HEK293 (cell line): ENCODE data around the gene KCNB1.

Source experiments
- CTCF ChIA-PET: fragments of 350-600 bp; formaldehyde crosslinking; extraction: SDS; loops from one replicate; lab custom pipeline; 2021; ENCODE audit warnings: antibody characterized with exemption; lab: Yijun Ruan, JAX
- POLR2A ChIA-PET: fragments of 300-600 bp; formaldehyde crosslinking; extraction: SDS; loops from one replicate; lab custom pipeline; 2020; ENCODE audit warnings: antibody characterized with exemption, inconsistent platforms; lab: Yijun Ruan, JAX
- H3K27ac ChIP-seq: fragments of 200-500 bp; sonication (Bioruptor generic); 2 replicates; pipeline ENCODE4 v1.5.1; 2014; ENCODE audit warnings: low read depth, low read length, control low read depth, inconsistent platforms; ENCODE audit errors: extremely low read depth
- H3K36me3 ChIP-seq, 2 experiments: fragments of 200-500 bp in 1 of 2; sonication (Bioruptor generic) in 1 of 2; 1 replicate in 1 of 2; 2 replicates in 1 of 2; pipeline ENCODE4 v1.5.1; 2014 to 2017; ENCODE audit warnings: inconsistent platforms in 2 of 2, low read length in 2 of 2; ENCODE audit not compliant: control insufficient read depth in 2 of 2, insufficient read depth in 1 of 2
- H3K4me1 ChIP-seq: fragments of 200-500 bp; sonication (Bioruptor generic); 2 replicates; pipeline ENCODE4 v1.5.1; 2014; ENCODE audit warnings: mild to moderate bottlenecking, low read length, inconsistent platforms; ENCODE audit not compliant: control insufficient read depth, insufficient read depth
- H3K4me3 ChIP-seq: 2 replicates; pipeline ENCODE4 v1.5.1; 2011; ENCODE audit warnings: low read depth, mild to moderate bottlenecking, control low read depth, low read length, moderate library complexity
- H3K9me3 ChIP-seq: fragments of 200-500 bp; sonication (Bioruptor generic); 2 replicates; pipeline ENCODE4 v1.5.1; 2014; ENCODE audit warnings: low read depth, low read length, inconsistent platforms; ENCODE audit not compliant: control insufficient read depth, insufficient read depth
- EGR2 ChIP-seq: fragments of 450-650 bp; formaldehyde crosslinking; IDR thresholded peaks from 2 replicates; pipeline ENCODE4 v1.5.1; 2016; ENCODE audit warnings: low read depth, missing biosample characterization, missing genetic modification characterization
- GFI1B ChIP-seq: fragments of 450-650 bp; formaldehyde crosslinking; IDR thresholded peaks from 2 replicates; pipeline ENCODE4 v1.5.1; 2016; ENCODE audit warnings: missing biosample characterization, missing genetic modification characterization
- GLIS1 ChIP-seq: fragments of 450-650 bp; formaldehyde crosslinking; IDR thresholded peaks from 2 replicates; pipeline ENCODE4 v1.5.1; 2016; ENCODE audit warnings: missing biosample characterization, missing genetic modification characterization
- HOXD13 ChIP-seq: sonication (generic); formaldehyde crosslinking; IDR thresholded peaks from 2 replicates; pipeline ENCODE4 v1.8.0; 2022; ENCODE audit warnings: missing genetic modification reagents, borderline replicate concordance
- SALL2 ChIP-seq: fragments of 450-650 bp; formaldehyde crosslinking; IDR thresholded peaks from 2 replicates; pipeline ENCODE4 v1.5.0; 2017; ENCODE audit warnings: missing biosample characterization, mild to moderate bottlenecking, missing genetic modification characterization, borderline replicate concordance
- SP2 ChIP-seq: fragments of 450-650 bp; formaldehyde crosslinking; IDR thresholded peaks from 2 replicates; pipeline ENCODE4 v1.5.1; 2016; ENCODE audit warnings: missing biosample characterization, missing genetic modification characterization
- SP7 ChIP-seq: fragments of 450-650 bp; formaldehyde crosslinking; IDR thresholded peaks from 2 replicates; pipeline ENCODE4 v1.5.1; 2016; ENCODE audit warnings: missing biosample characterization, missing genetic modification characterization
- TCF7L2 ChIP-seq: IDR thresholded peaks from 2 replicates; pipeline ENCODE4 v1.6.1; 2011; ENCODE audit warnings: low read depth, mild to moderate bottlenecking, inconsistent platforms, low read length, moderate library complexity, borderline replicate concordance
- YY1 ChIP-seq: fragments of 450-650 bp; formaldehyde crosslinking; IDR thresholded peaks from 2 replicates; pipeline ENCODE4 v1.5.1; 2018; ENCODE audit warnings: missing biosample characterization, missing genetic modification characterization
- ZBTB1 ChIP-seq: fragments of 450-650 bp; formaldehyde crosslinking; IDR thresholded peaks from 2 replicates; pipeline ENCODE4 v1.5.1; 2016; ENCODE audit warnings: missing biosample characterization, missing genetic modification characterization
- ZEB2 ChIP-seq: fragments of 450-650 bp; formaldehyde crosslinking; IDR thresholded peaks from 2 replicates; pipeline ENCODE4 v1.5.1; 2016; ENCODE audit warnings: missing biosample characterization, missing genetic modification characterization
- ZFHX2 ChIP-seq: fragments of 450-650 bp; formaldehyde crosslinking; conservative IDR thresholded peaks from 2 replicates; pipeline ENCODE4 v1.5.1; 2016; ENCODE audit warnings: missing biosample characterization, missing genetic modification characterization
- ZNF16 ChIP-seq: fragments of 450-650 bp; formaldehyde crosslinking; IDR thresholded peaks from 2 replicates; pipeline ENCODE4 v1.5.1; 2016; ENCODE audit warnings: low read depth, missing biosample characterization, missing genetic modification characterization
- ZNF274 ChIP-seq, 2 experiments: fragments of 200-500 bp in 1 of 2; fragments of 450-650 bp in 1 of 2; sonication (Bioruptor generic) in 1 of 2; formaldehyde crosslinking in 1 of 2; IDR thresholded peaks; 2 replicates each; pipeline versions ENCODE4 v1.5.1 to v1.6.1; 2014 to 2016; ENCODE audit warnings: borderline replicate concordance in 1 of 2, inconsistent platforms in 1 of 2, low read length in 1 of 2, missing biosample characterization in 1 of 2, missing genetic modification characterization in 1 of 2
- ZNF292 ChIP-seq: fragments of 450-650 bp; formaldehyde crosslinking; IDR thresholded peaks from 2 replicates; pipeline ENCODE4 v1.5.1; 2016; ENCODE audit warnings: low read depth, missing biosample characterization, missing genetic modification characterization, borderline replicate concordance
- ZNF302 ChIP-seq: fragments of 450-650 bp; formaldehyde crosslinking; IDR thresholded peaks from 2 replicates; pipeline ENCODE4 v1.5.1; 2016; ENCODE audit warnings: missing biosample characterization, missing genetic modification characterization, low read depth
- ZNF341 ChIP-seq: fragments of 450-650 bp; formaldehyde crosslinking; IDR thresholded peaks from 2 replicates; pipeline ENCODE4; 2016; ENCODE audit warnings: low read depth, missing biosample characterization, missing genetic modification characterization
- ZNF366 ChIP-seq: fragments of 450-650 bp; formaldehyde crosslinking; conservative IDR thresholded peaks from 2 replicates; pipeline ENCODE4 v1.5.1; 2016; ENCODE audit warnings: missing biosample characterization, missing genetic modification characterization
- ZNF416 ChIP-seq: fragments of 450-650 bp; formaldehyde crosslinking; IDR thresholded peaks from 2 replicates; pipeline ENCODE4 v1.5.1; 2016; ENCODE audit warnings: missing biosample characterization, missing genetic modification characterization
- ZNF558 ChIP-seq: fragments of 450-650 bp; formaldehyde crosslinking; IDR thresholded peaks from 2 replicates; pipeline ENCODE4 v1.5.1; 2016; ENCODE audit warnings: missing biosample characterization, missing genetic modification characterization
- ZNF664 ChIP-seq: fragments of 450-650 bp; formaldehyde crosslinking; IDR thresholded peaks from 2 replicates; pipeline ENCODE4 v1.5.1; 2016; ENCODE audit warnings: missing biosample characterization, missing genetic modification characterization
- ZNF791 ChIP-seq: fragments of 450-650 bp; formaldehyde crosslinking; IDR thresholded peaks from 2 replicates; pipeline ENCODE4 v1.5.1; 2016; ENCODE audit warnings: missing biosample characterization, missing genetic modification characterization
- ZNF837 ChIP-seq: fragments of 450-650 bp; formaldehyde crosslinking; IDR thresholded peaks from 2 replicates; pipeline ENCODE4 v1.5.1; 2016; ENCODE audit warnings: missing biosample characterization, missing genetic modification characterization
- TF ChIP-seq, protein P1 (sequence below): fragments of 450-650 bp; formaldehyde crosslinking; IDR thresholded peaks from 2 replicates; pipeline ENCODE4 v1.5.1; 2017; ENCODE audit warnings: missing biosample characterization, missing genetic modification characterization
- TF ChIP-seq, protein P2 (sequence below): fragments of 450-650 bp; formaldehyde crosslinking; IDR thresholded peaks from 2 replicates; pipeline ENCODE4 v1.5.1; 2016; ENCODE audit warnings: missing biosample characterization, missing genetic modification characterization, borderline replicate concordance
- TF ChIP-seq, protein P3 (sequence below): fragments of 450-650 bp; formaldehyde crosslinking; IDR thresholded peaks from 2 replicates; pipeline ENCODE4; 2016; ENCODE audit warnings: missing biosample characterization, missing genetic modification characterization
- TF ChIP-seq, protein P4 (sequence below): fragments of 450-650 bp; formaldehyde crosslinking; IDR thresholded peaks from 2 replicates; pipeline ENCODE4 v1.5.1; 2016; ENCODE audit warnings: missing biosample characterization, missing genetic modification characterization

KCNB1 gene

DNA sequence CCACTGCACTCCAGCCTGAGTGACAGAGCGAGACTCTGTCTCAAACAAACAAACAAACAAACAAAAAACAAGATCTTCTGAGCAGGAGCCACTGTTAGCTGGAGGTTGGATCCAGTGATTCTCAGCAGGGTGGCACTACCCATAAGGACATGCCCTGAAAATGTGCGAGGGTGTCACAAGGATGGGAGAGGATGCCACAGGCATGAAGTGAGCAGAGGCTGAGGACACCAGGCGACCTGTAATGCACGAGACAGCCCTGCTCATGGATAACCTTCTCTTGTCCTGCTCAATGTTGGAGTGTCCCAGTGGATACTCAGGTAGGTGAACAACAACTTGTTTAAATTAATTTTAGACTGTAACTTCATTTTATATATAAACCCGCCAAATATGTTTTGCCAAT lies 76.8 kb downstream of the KCNB1 start (continued):
- no peak for TF ChIP-seq ZBTB1
- no peak for TF ChIP-seq TCF7L2

DNA sequence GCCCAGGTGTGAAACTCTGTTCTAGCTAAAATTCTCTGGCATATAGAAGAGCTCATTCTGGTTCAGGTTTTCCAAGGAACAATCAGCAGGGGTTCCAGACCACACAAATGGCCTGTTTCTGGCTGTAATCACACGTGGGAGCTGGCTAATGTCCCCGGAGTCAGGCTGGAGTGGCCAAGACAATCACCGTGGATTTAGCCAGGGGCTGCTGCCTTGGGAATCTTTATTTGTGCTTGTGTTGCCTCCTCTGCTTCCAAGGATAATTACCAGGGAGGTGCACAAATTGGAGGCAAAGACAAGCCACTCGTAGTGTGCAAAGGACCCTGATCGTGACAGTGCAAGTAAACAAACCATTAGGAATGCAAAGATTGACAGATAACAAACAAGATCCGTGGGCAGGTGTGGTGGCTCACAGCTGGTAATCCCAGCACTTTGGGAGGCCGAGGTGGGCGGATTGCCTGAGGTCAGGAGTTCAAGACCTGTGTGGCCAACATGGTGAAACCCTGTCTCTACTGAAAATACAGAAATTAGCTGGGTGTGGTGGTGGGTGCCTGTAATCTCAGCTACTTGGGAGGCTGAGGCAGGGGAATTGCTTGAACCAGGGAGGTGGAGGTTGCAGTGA lies 77.3 kb downstream of the KCNB1 start:
- POLR2A ChIA-PET: no interaction called here
- CTCF ChIA-PET: interaction anchor here (0.7 to 0.8 kb wide), 3 partner anchors 24 to 71 kb away, joined by 3 to 4 read pairs (median 3); no protein-coding TSS in a partner anchor
- no peak overlapping the region for H3K27ac ChIP-seq
- no peaks in the 10 kb centered on the region for H3K4me1 ChIP-seq
- no peaks in the 10 kb centered on the region for H3K36me3 ChIP-seq
- no peaks in the 10 kb centered on the region for H3K9me3 ChIP-seq
- no peak overlapping the region for H3K4me3 ChIP-seq
- TF ChIP-seq, protein P1, sequence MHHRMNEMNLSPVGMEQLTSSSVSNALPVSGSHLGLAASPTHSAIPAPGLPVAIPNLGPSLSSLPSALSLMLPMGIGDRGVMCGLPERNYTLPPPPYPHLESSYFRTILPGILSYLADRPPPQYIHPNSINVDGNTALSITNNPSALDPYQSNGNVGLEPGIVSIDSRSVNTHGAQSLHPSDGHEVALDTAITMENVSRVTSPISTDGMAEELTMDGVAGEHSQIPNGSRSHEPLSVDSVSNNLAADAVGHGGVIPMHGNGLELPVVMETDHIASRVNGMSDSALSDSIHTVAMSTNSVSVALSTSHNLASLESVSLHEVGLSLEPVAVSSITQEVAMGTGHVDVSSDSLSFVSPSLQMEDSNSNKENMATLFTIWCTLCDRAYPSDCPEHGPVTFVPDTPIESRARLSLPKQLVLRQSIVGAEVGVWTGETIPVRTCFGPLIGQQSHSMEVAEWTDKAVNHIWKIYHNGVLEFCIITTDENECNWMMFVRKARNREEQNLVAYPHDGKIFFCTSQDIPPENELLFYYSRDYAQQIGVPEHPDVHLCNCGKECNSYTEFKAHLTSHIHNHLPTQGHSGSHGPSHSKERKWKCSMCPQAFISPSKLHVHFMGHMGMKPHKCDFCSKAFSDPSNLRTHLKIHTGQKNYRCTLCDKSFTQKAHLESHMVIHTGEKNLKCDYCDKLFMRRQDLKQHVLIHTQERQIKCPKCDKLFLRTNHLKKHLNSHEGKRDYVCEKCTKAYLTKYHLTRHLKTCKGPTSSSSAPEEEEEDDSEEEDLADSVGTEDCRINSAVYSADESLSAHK (tag by site-specific recombination): no peak
- TF ChIP-seq ZNF341 (tag by site-specific recombination): 0 out of 2 replicates have a peak, but pooled peaks have one; percentile 21
- TF ChIP-seq ZNF791 (tag by site-specific recombination): no peak
- TF ChIP-seq ZNF302 (tag by site-specific recombination): no peak
- TF ChIP-seq SP2 (tag by site-specific recombination): no peak
- TF ChIP-seq ZNF16 (tag by site-specific recombination): no peak
- TF ChIP-seq ZFHX2 (tag by site-specific recombination): peak; percentile 91
- TF ChIP-seq HOXD13: no peak
- peak; percentile 45; the same call in 1 of the 2 replicates for TF ChIP-seq SP7 (tag by site-specific recombination)
- peak; percentile 75 for TF ChIP-seq EGR2 (tag by site-specific recombination)
- no peak for TF ChIP-seq ZNF366 (tag by site-specific recombination)
- no peak for TF ChIP-seq ZNF274 (IDR thresholded peaks at IDR 0.05; ENCODE audit: low read length)
- TF ChIP-seq ZNF274 (tag by site-specific recombination; IDR thresholded peaks at IDR 0.05; ENCODE audit: borderline replicate concordance): no peak
- TF ChIP-seq, protein P2, sequence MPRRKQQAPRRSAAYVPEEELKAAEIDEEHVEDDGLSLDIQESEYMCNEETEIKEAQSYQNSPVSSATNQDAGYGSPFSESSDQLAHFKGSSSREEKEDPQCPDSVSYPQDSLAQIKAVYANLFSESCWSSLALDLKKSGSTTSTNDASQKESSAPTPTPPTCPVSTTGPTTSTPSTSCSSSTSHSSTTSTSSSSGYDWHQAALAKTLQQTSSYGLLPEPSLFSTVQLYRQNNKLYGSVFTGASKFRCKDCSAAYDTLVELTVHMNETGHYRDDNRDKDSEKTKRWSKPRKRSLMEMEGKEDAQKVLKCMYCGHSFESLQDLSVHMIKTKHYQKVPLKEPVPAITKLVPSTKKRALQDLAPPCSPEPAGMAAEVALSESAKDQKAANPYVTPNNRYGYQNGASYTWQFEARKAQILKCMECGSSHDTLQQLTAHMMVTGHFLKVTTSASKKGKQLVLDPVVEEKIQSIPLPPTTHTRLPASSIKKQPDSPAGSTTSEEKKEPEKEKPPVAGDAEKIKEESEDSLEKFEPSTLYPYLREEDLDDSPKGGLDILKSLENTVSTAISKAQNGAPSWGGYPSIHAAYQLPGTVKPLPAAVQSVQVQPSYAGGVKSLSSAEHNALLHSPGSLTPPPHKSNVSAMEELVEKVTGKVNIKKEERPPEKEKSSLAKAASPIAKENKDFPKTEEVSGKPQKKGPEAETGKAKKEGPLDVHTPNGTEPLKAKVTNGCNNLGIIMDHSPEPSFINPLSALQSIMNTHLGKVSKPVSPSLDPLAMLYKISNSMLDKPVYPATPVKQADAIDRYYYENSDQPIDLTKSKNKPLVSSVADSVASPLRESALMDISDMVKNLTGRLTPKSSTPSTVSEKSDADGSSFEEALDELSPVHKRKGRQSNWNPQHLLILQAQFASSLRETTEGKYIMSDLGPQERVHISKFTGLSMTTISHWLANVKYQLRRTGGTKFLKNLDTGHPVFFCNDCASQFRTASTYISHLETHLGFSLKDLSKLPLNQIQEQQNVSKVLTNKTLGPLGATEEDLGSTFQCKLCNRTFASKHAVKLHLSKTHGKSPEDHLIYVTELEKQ (tag by site-specific recombination): no peak
- no peak for TF ChIP-seq ZNF292
- TF ChIP-seq, protein P3, sequence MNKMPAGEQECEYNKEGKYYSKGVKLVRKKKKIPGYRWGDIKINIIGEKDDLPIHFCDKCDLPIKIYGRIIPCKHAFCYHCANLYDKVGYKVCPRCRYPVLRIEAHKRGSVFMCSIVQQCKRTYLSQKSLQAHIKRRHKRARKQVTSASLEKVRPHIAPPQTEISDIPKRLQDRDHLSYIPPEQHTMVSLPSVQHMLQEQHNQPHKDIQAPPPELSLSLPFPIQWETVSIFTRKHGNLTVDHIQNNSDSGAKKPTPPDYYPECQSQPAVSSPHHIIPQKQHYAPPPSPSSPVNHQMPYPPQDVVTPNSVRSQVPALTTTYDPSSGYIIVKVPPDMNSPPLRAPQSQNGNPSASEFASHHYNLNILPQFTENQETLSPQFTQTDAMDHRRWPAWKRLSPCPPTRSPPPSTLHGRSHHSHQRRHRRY (tag by site-specific recombination): no peak
- no peak for TF ChIP-seq SALL2 (tag by site-specific recombination)
- TF ChIP-seq, protein P4, sequence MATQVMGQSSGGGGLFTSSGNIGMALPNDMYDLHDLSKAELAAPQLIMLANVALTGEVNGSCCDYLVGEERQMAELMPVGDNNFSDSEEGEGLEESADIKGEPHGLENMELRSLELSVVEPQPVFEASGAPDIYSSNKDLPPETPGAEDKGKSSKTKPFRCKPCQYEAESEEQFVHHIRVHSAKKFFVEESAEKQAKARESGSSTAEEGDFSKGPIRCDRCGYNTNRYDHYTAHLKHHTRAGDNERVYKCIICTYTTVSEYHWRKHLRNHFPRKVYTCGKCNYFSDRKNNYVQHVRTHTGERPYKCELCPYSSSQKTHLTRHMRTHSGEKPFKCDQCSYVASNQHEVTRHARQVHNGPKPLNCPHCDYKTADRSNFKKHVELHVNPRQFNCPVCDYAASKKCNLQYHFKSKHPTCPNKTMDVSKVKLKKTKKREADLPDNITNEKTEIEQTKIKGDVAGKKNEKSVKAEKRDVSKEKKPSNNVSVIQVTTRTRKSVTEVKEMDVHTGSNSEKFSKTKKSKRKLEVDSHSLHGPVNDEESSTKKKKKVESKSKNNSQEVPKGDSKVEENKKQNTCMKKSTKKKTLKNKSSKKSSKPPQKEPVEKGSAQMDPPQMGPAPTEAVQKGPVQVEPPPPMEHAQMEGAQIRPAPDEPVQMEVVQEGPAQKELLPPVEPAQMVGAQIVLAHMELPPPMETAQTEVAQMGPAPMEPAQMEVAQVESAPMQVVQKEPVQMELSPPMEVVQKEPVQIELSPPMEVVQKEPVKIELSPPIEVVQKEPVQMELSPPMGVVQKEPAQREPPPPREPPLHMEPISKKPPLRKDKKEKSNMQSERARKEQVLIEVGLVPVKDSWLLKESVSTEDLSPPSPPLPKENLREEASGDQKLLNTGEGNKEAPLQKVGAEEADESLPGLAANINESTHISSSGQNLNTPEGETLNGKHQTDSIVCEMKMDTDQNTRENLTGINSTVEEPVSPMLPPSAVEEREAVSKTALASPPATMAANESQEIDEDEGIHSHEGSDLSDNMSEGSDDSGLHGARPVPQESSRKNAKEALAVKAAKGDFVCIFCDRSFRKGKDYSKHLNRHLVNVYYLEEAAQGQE (tag by site-specific recombination): no peak
- TF ChIP-seq ZNF664 (tag by site-specific recombination): no peak
- TF ChIP-seq ZNF837 (tag by site-specific recombination): no peak
- TF ChIP-seq ZNF416 (tag by site-specific recombination): no peak
- no peak for TF ChIP-seq GFI1B (tag by site-specific recombination)
- peak; percentile 88 for TF ChIP-seq GLIS1 (tag by site-specific recombination)
- no peak for TF ChIP-seq ZNF558 (tag by site-specific recombination)
- no peak for TF ChIP-seq ZEB2 (tag by site-specific recombination)
- TF ChIP-seq YY1 (tag by site-specific recombination): no peak
